Measurements from ENCODE around the gene TNFAIP1. TPM values are rescaled to one million over a fixed set of nuclear protein-coding genes. Genes with fewer than 3 reads are reported as not detected.

Gene TNFAIP1
- total RNA-seq, 1 donor from 2014 or later, result 18.9 TPM

- POLR2A ChIA-PET, result no interaction called here
Observed at GRCh38 chr17:28395426-28395825, 59.9 kb downstream of the TNFAIP1 start.

GRCh38 chr17:28395968-28396367 lies 60.4 kb downstream of the TNFAIP1 start:
- H3K4me3 Mint-ChIP-seq, result no peak overlapping the region
- H3K27ac Mint-ChIP-seq, result no peak overlapping the region
- CTCF ChIA-PET, result no interaction called here
- H3K4me1 Mint-ChIP-seq, result peaks cover 8% of the 10 kb centered on the region
- POLR2A ChIA-PET, result no interaction called here
- intact Hi-C loops (cut with micrococcal nuclease), result no loop called here
- H3K9me3 Mint-ChIP-seq, result no peaks in the 10 kb centered on the region
- peaks cover 33% of the 10 kb centered on the region for H3K36me3 Mint-ChIP-seq (ENCODE audit: low read depth)
- ATAC-seq (ENCODE audit: low read depth), result no peak
- no peaks in the 10 kb centered on the region for H3K27me3 Mint-ChIP-seq
- DNase-seq, result no peak
- TF ChIP-seq CTCF (IDR thresholded peaks at IDR 0.05), result no peak

More at GRCh38 chr17:28395426-28395825, 59.9 kb downstream of the TNFAIP1 start:
- TF ChIP-seq CTCF (IDR thresholded peaks at IDR 0.05), result no peak
- H3K27ac Mint-ChIP-seq, result no peak overlapping the region
- intact Hi-C loops (cut with micrococcal nuclease), result no loop called here
- peaks cover 8% of the 10 kb centered on the region for H3K4me1 Mint-ChIP-seq
- DNase-seq, result no peak
- no peak overlapping the region for H3K4me3 Mint-ChIP-seq
- peaks cover 39% of the 10 kb centered on the region for H3K36me3 Mint-ChIP-seq (ENCODE audit: low read depth)
- H3K27me3 Mint-ChIP-seq, result no peaks in the 10 kb centered on the region
- H3K9me3 Mint-ChIP-seq, result no peaks in the 10 kb centered on the region
- no peak for ATAC-seq (ENCODE audit: low read depth)
- CTCF ChIA-PET, result interaction anchor here (0.5 kb wide), 1 partner anchor 81 kb away, joined by 3 read pairs; no protein-coding TSS in a partner anchor

Other genes starting within 250 kb of the TNFAIP1 start
- gene TMEM97, start 16.6 kb upstream of the TNFAIP1 start, total RNA-seq, result 16.1 and 17.6 TPM in 2 replicates
- 24.9 and 25.9 TPM in 2 replicates for gene IFT20, start 289 bp upstream of the TNFAIP1 start, total RNA-seq
- gene POLDIP2, start 21.8 kb downstream of the TNFAIP1 start, total RNA-seq, result 60.5 and 65.2 TPM in 2 replicates
- not detected in 2 replicates for gene SEBOX, start 29.4 kb downstream of the TNFAIP1 start, total RNA-seq
- gene VTN, start 34.5 kb downstream of the TNFAIP1 start, total RNA-seq, result 0.18 TPM in 1 of 2 replicates, not detected in the other
- gene SARM1, start 35.9 kb downstream of the TNFAIP1 start, total RNA-seq, result 15.0 and 19.9 TPM in 2 replicates
- gene SLC46A1, start 70.5 kb downstream of the TNFAIP1 start, total RNA-seq, result 1.5 and 2.1 TPM in 2 replicates
- not detected in 2 replicates for gene SLC13A2, start 137.9 kb downstream of the TNFAIP1 start, total RNA-seq
- not detected in 2 replicates for gene FOXN1, start 170.6 kb downstream of the TNFAIP1 start, total RNA-seq
- gene UNC119, start 216.9 kb downstream of the TNFAIP1 start, total RNA-seq, result 426 and 437 TPM in 2 replicates
- gene PIGS, start 235.8 kb downstream of the TNFAIP1 start, total RNA-seq, result 86.4 and 92.2 TPM in 2 replicates
- gene ALDOC, start 241.1 kb downstream of the TNFAIP1 start, total RNA-seq, result 73.4 and 75.0 TPM in 2 replicates